Fibroblast of villous mesenchyme (primary cell): ENCODE results near the gene HCFC1. TPM values are rescaled to one million over a fixed set of nuclear protein-coding genes. Genes with fewer than 3 reads are reported as not detected.

Experiments
- DNase-seq: peaks from one replicate; pipeline ENCODE4 v3.0.0-alpha.2; 2010; ENCODE audit warnings: low read depth
- H3K4me3 ChIP-seq: 2 replicates; pipeline ENCODE4 v1.5.1; 2011; ENCODE audit warnings: low read depth, mild to moderate bottlenecking, low read length
- CTCF ChIP-seq: IDR thresholded peaks from 2 replicates; pipeline ENCODE4 v1.5.1; 2012; ENCODE audit warnings: low read depth, mild to moderate bottlenecking, low read length; ENCODE audit not compliant: insufficient read depth
- total RNA-seq: library from RNA; depleted of rRNA; stranded (reverse); fragments of >200 nt; gene quantifications from 2 replicates; pipeline ENCODE4 v1.2.3, GENCODE V29; 2012

Gene HCFC1
- total RNA-seq, 1 donor: 28.1 TPM

- H3K4me3 ChIP-seq: no peak overlapping the region
- no peak for TF ChIP-seq CTCF
- DNase-seq: no peak
Measured at GRCh38 chrX:153945956-153946943, 25.4 kb downstream of the HCFC1 start.

GRCh38 chrX:153944800-153945150, 26.8 kb downstream of the HCFC1 start:
- TF ChIP-seq CTCF: no peak
- H3K4me3 ChIP-seq: no peak overlapping the region
- DNase-seq: no peak

- no peak for TF ChIP-seq CTCF
- peak within 1 kb of the TSS; percentile 35 for H3K4me3 ChIP-seq
- no peak for DNase-seq
Measured at GRCh38 chrX:153944140-153944799, 27.3 kb downstream of the HCFC1 start, which contains the start of gene RENBP. Gene RENBP, minus strand, starts transcription at chrX:153944643. Its CDS starts 33 bp downstream, at chrX:153944610.

- DNase-seq: no peak
- H3K4me3 ChIP-seq: no peak overlapping the region
- no peak for TF ChIP-seq CTCF
Measured at GRCh38 chrX:153941336-153942252, 30.0 kb downstream of the HCFC1 start.

- no peak overlapping the region for H3K4me3 ChIP-seq
Measured at GRCh38 chrX:153939573-153939972, 32.0 kb downstream of the HCFC1 start.

More at GRCh38 chrX:153939573-153939972, 32.0 kb downstream of the HCFC1 start:
- TF ChIP-seq CTCF: no peak
- DNase-seq: no peak
